Measurements from ENCODE around the gene SLC38A5. TPM values are rescaled to one million over a fixed set of nuclear protein-coding genes. Genes with fewer than 3 reads are reported as not detected.
A peak's percentile ranks its signal among the peaks of the same experiment; 100 is the strongest.

Gene SLC38A5
- total RNA-seq, 1 donor from 2014 or later = 2.3 TPM

DNA sequence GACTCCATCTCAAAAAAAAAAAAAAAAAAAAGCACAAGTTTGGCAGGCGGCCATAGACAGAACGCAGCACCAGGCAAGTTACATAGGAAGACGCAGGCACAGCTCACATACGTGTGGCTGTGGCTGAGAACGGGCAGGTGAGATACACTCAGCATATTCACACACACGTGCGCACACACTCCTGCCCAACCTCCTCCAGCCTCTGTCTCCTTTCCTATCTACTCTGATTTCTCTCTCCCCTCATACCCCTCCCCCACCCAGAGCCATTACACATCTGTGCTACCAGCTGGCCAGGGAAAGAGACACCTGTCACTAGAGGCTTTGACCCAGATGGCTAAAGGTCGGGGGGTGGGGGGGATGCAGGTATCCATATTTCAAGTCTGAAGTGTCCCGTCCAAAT lies 2.2 kb upstream of the SLC38A5 start:
- DNase-seq (ENCODE audit: low spot score) = no peak
- peaks cover 21% of the 10 kb centered on the region for H3K9me3 Mint-ChIP-seq

DNA sequence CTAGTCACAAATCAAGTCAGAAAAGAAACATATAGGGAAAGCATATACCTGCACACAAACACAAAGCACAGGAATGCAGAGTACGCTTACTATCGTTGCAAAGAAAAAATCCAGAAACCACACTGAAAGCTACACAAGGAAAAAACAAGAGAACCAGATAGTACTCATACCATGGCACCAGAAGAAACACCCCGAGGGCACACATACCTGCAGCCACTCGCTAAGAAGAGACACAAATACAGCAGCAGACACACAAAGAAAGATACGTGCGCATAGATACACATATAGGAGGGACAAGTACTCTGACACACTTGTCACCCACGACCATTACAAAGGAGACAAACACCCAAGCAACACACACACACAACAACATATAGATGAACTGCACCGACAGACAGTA lies 1.4 kb upstream of the SLC38A5 start:
- no peak for DNase-seq (ENCODE audit: low spot score)
- Mint-ChIP-seq H3K4me3 (no peak overlapping the region), H3K36me3 (no peaks in the 10 kb centered on the region), H3K27me3 (ENCODE audit: insufficient read depth, low read depth) (peaks cover 12% of the 10 kb centered on the region), H3K27ac (peak overlapping the region; percentile 2), H3K9me3 (peaks cover 21% of the 10 kb centered on the region), H3K4me1 (peaks cover 36% of the 10 kb centered on the region)
- Histone ChIP-seq H3K27me3 (no peaks in the 10 kb centered on the region), H3K27ac (no peak overlapping the region), H3K9me3 (ENCODE audit: low read depth) (no peaks in the 10 kb centered on the region), H3F3A (ENCODE audit: low read depth) (peaks cover 15% of the 10 kb centered on the region), H3K36me3 (no peaks in the 10 kb centered on the region), H3K79me2 (ENCODE audit: low read depth) (peaks cover 15% of the 10 kb centered on the region), H2AFZ (replicated peaks) (no peak overlapping the region), H3K9ac (no peak overlapping the region), H4K20me1 (ENCODE audit: low read depth) (no peaks in the 10 kb centered on the region), H3K4me3 (no peak overlapping the region), H3K4me1 (peaks cover 15% of the 10 kb centered on the region), H3K4me2 (no peak overlapping the region)
- TF ChIP-seq, protein P1, sequence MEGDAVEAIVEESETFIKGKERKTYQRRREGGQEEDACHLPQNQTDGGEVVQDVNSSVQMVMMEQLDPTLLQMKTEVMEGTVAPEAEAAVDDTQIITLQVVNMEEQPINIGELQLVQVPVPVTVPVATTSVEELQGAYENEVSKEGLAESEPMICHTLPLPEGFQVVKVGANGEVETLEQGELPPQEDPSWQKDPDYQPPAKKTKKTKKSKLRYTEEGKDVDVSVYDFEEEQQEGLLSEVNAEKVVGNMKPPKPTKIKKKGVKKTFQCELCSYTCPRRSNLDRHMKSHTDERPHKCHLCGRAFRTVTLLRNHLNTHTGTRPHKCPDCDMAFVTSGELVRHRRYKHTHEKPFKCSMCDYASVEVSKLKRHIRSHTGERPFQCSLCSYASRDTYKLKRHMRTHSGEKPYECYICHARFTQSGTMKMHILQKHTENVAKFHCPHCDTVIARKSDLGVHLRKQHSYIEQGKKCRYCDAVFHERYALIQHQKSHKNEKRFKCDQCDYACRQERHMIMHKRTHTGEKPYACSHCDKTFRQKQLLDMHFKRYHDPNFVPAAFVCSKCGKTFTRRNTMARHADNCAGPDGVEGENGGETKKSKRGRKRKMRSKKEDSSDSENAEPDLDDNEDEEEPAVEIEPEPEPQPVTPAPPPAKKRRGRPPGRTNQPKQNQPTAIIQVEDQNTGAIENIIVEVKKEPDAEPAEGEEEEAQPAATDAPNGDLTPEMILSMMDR (IDR thresholded peaks at IDR 0.05) = no peak
- TF ChIP-seq EZH2 (IDR thresholded peaks at IDR 0.05) = no peak
- no peak for TF ChIP-seq EZH2phosphoT487 (IDR thresholded peaks at IDR 0.05)

More for the DNA sequence above, 2.2 kb upstream of the SLC38A5 start:
- H3K4me1 Mint-ChIP-seq = peaks cover 41% of the 10 kb centered on the region
- H2AFZ ChIP-seq (replicated peaks) = no peak overlapping the region
- H3F3A ChIP-seq (ENCODE audit: low read depth) = peaks cover 15% of the 10 kb centered on the region
- no peak overlapping the region for H3K27ac Mint-ChIP-seq
- peaks cover 11% of the 10 kb centered on the region for H3K27me3 Mint-ChIP-seq (ENCODE audit: insufficient read depth, low read depth)
- no peaks in the 10 kb centered on the region for H4K20me1 ChIP-seq (ENCODE audit: low read depth)
- no peak overlapping the region for H3K9ac ChIP-seq
- H3K27me3 ChIP-seq = no peaks in the 10 kb centered on the region
- no peaks in the 10 kb centered on the region for H3K9me3 ChIP-seq (ENCODE audit: low read depth)
- peaks cover 22% of the 10 kb centered on the region for H3K79me2 ChIP-seq (ENCODE audit: low read depth)
- no peaks in the 10 kb centered on the region for H3K36me3 ChIP-seq
- H3K36me3 Mint-ChIP-seq = no peaks in the 10 kb centered on the region
- peaks cover 15% of the 10 kb centered on the region for H3K4me1 ChIP-seq
- no peak overlapping the region for H3K4me3 ChIP-seq
- no peak overlapping the region for H3K27ac ChIP-seq
- no peak for TF ChIP-seq EZH2phosphoT487 (IDR thresholded peaks at IDR 0.05)
- TF ChIP-seq, protein P1 (IDR thresholded peaks at IDR 0.05) = no peak
- TF ChIP-seq EZH2 (IDR thresholded peaks at IDR 0.05) = no peak
- H3K4me3 Mint-ChIP-seq = no peak overlapping the region
- H3K4me2 ChIP-seq = no peak overlapping the region

DNA sequence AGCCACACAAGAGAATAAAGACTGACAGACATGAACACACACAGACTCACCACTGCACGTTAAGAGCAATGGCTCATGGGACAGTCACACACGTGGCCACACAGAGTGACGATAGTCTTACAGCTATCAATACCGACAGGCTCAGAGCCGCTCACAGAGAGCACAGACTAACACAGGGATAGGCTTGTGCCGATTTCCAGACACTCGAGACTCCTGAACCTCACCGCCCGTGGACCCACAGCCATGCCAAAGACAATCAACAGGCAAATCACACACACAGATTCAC lies 716 bp upstream of the SLC38A5 start:
- Histone ChIP-seq H3K27me3 (no peaks in the 10 kb centered on the region), H3K27ac (no peak overlapping the region), H3K4me1 (peaks cover 15% of the 10 kb centered on the region), H3K36me3 (no peaks in the 10 kb centered on the region), H3K4me2 (no peak overlapping the region), H3K4me3 (no peak overlapping the region), H4K20me1 (ENCODE audit: low read depth) (no peaks in the 10 kb centered on the region), H3K79me2 (ENCODE audit: low read depth) (peaks cover 8% of the 10 kb centered on the region), H3F3A (ENCODE audit: low read depth) (peaks cover 15% of the 10 kb centered on the region), H3K9ac (no peak overlapping the region), H3K9me3 (ENCODE audit: low read depth) (no peaks in the 10 kb centered on the region), H2AFZ (replicated peaks) (no peak overlapping the region)
- H3K27ac Mint-ChIP-seq = no peak overlapping the region
- no peak overlapping the region for H3K4me3 Mint-ChIP-seq
- TF ChIP-seq, protein P1 (IDR thresholded peaks at IDR 0.05) = no peak
- TF ChIP-seq EZH2phosphoT487 (IDR thresholded peaks at IDR 0.05) (no peak), EZH2 (IDR thresholded peaks at IDR 0.05) (no peak)
- DNase-seq (ENCODE audit: low spot score) = no peak
- H3K27me3 Mint-ChIP-seq (ENCODE audit: insufficient read depth, low read depth) = peaks cover 14% of the 10 kb centered on the region
- H3K4me1 Mint-ChIP-seq = peaks cover 36% of the 10 kb centered on the region
- H3K9me3 Mint-ChIP-seq = peaks cover 21% of the 10 kb centered on the region
- no peaks in the 10 kb centered on the region for H3K36me3 Mint-ChIP-seq

All from neural progenitor cell (in vitro differentiated cells).